Fibroblast of lung (primary cell): Measurements from ENCODE around the gene CSRNP3. TPM values are rescaled to one million over a fixed set of nuclear protein-coding genes. Genes with fewer than 3 reads are reported as not detected.

ENCODE experiments used
- DNase-seq, 2 donors: peaks; one replicate each; pipeline versions ENCODE4 v3.0.0 to v3.0.0-alpha.2; 2010; ENCODE audit warnings: low read depth in 2 of 2
- H2AFZ ChIP-seq: 2 replicates; pipeline ENCODE4 v1.5.1; 2012; ENCODE audit warnings: low read length, control low read depth, inconsistent platforms
- H3K27ac ChIP-seq: 2 replicates; pipeline ENCODE4 v1.5.1; 2011; ENCODE audit warnings: low read length, control low read depth; ENCODE audit not compliant: insufficient read depth
- H3K27me3 ChIP-seq: 2 replicates; pipeline ENCODE4 v1.5.1; 2011; ENCODE audit warnings: mild to moderate bottlenecking, low read length; ENCODE audit not compliant: control insufficient read depth, insufficient read depth
- H3K36me3 ChIP-seq: 2 replicates; pipeline ENCODE4 v1.5.1; 2011; ENCODE audit warnings: low read length; ENCODE audit not compliant: control insufficient read depth, insufficient read depth
- H3K4me1 ChIP-seq: 2 replicates; pipeline ENCODE4 v1.5.1; 2011; ENCODE audit warnings: low read length; ENCODE audit not compliant: control insufficient read depth, insufficient read depth; ENCODE audit errors: extremely low read depth
- H3K4me2 ChIP-seq: 2 replicates; pipeline ENCODE4 v1.5.1; 2011; ENCODE audit warnings: low read length, control low read depth; ENCODE audit not compliant: insufficient read depth; ENCODE audit errors: extremely low read depth
- H3K4me3 ChIP-seq, 4 experiments: fragments of 200-600 bp in 1 of 4; sonication (generic) in 1 of 4; replicated peaks in 1 of 4; 2 replicates each; pipeline ENCODE4 v1.5.1; 2011 to 2016; ENCODE audit warnings: low read length in 4 of 4, low read depth in 3 of 4, mild to moderate bottlenecking in 3 of 4, control low read depth in 2 of 4, inconsistent platforms in 1 of 4, mixed read lengths in 1 of 4; ENCODE audit not compliant: insufficient read depth in 1 of 4; ENCODE audit errors: control extremely low read depth in 1 of 4
- H3K79me2 ChIP-seq: 2 replicates; pipeline ENCODE4 v1.5.1; 2012; ENCODE audit warnings: mild to moderate bottlenecking, low read length, inconsistent platforms; ENCODE audit not compliant: control insufficient read depth, insufficient read depth
- H3K9ac ChIP-seq: 2 replicates; pipeline ENCODE4 v1.5.1; 2011; ENCODE audit warnings: mild to moderate bottlenecking, low read length, control low read depth; ENCODE audit not compliant: insufficient read depth
- H3K9me3 ChIP-seq: 2 replicates; pipeline ENCODE4 v1.5.1; 2012; ENCODE audit warnings: low read depth, low read length; ENCODE audit not compliant: control insufficient read depth, insufficient read depth
- H4K20me1 ChIP-seq: 2 replicates; pipeline ENCODE4 v1.5.1; 2011; ENCODE audit warnings: low read length; ENCODE audit not compliant: control insufficient read depth, insufficient read depth; ENCODE audit errors: extremely low read depth
- EZH2 ChIP-seq: IDR thresholded peaks from 2 replicates; pipeline ENCODE4 v1.5.1; 2012; ENCODE audit warnings: low read length, control low read depth, mild to moderate bottlenecking; ENCODE audit errors: missing control alignments
- polyA plus RNA-seq, 2 donors: library from polyadenylated mRNA; depleted of rRNA in 1 of 2; stranded (reverse) in 1 of 2; unstranded in 1 of 2; fragments of >200 nt; gene quantifications; 2 replicates each; pipeline ENCODE4 v1.2.1, GENCODE V29; 2011 to 2012; ENCODE audit warnings: missing spikeins in 1 of 2
- total RNA-seq: library from RNA; depleted of rRNA; stranded (reverse); fragments of >200 nt; gene quantifications from 2 replicates; pipeline ENCODE4 v1.2.1, GENCODE V29; 2014
- TF ChIP-seq, protein P1 (sequence below), 2 donors: IDR thresholded peaks in 1 of 2; conservative IDR thresholded peaks in 1 of 2; 1 replicate in 1 of 2; 2 replicates in 1 of 2; pipeline ENCODE4 v1.5.1; 2011 to 2012; ENCODE audit warnings: low read length in 2 of 2, control low read depth in 1 of 2, inconsistent platforms in 1 of 2, low read depth in 1 of 2, mild to moderate bottlenecking in 1 of 2

Gene CSRNP3
- total and polyA plus RNA-seq, 2 donors (not counting 1 experiment from before 2014, with no cell fraction given): 0.66 to 1.1 TPM

DNA sequence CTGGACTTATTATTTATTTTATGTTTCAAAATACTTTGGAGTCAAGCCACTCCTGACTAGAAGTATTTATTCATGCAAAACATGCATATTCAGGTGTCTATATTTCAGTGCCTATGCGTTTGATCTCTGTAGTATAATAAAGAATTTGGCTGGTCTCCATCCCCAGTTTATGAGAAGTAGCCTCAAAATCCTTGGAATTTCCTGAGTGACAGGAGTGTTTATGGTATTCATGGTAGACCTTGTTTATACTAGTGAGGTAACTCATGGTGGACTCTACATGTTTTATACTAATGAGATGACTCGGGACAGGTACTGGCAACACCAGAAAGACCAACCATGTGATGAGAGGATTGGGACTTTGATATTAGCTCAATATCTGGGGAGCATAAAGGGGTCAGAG is 43.9 kb upstream of the CSRNP3 start:
- no peak overlapping the region for H3K4me3 ChIP-seq
- no peaks in the 10 kb centered on the region for H3K9me3 ChIP-seq
- H3K36me3 ChIP-seq: no peaks in the 10 kb centered on the region
- no peak overlapping the region for H3K27ac ChIP-seq
- no peaks in the 10 kb centered on the region for H3K4me1 ChIP-seq
- DNase-seq: peak in 1 of 2 donors; percentile 30
- H3K27me3 ChIP-seq: no peaks in the 10 kb centered on the region
- H4K20me1 ChIP-seq: no peaks in the 10 kb centered on the region
- TF ChIP-seq, protein P1, sequence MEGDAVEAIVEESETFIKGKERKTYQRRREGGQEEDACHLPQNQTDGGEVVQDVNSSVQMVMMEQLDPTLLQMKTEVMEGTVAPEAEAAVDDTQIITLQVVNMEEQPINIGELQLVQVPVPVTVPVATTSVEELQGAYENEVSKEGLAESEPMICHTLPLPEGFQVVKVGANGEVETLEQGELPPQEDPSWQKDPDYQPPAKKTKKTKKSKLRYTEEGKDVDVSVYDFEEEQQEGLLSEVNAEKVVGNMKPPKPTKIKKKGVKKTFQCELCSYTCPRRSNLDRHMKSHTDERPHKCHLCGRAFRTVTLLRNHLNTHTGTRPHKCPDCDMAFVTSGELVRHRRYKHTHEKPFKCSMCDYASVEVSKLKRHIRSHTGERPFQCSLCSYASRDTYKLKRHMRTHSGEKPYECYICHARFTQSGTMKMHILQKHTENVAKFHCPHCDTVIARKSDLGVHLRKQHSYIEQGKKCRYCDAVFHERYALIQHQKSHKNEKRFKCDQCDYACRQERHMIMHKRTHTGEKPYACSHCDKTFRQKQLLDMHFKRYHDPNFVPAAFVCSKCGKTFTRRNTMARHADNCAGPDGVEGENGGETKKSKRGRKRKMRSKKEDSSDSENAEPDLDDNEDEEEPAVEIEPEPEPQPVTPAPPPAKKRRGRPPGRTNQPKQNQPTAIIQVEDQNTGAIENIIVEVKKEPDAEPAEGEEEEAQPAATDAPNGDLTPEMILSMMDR (conservative IDR thresholded peaks at IDR 0.05 in 1 of 2, IDR thresholded peaks at IDR 0.05 in 1 of 2; ENCODE audit: low read depth in 1 of 2, low read length in 2 of 2): no peak
- TF ChIP-seq EZH2: no peak
- no peak overlapping the region for H3K9ac ChIP-seq
- no peak overlapping the region for H2AFZ ChIP-seq
- no peak overlapping the region for H3K4me2 ChIP-seq
- H3K79me2 ChIP-seq: no peaks in the 10 kb centered on the region

DNA sequence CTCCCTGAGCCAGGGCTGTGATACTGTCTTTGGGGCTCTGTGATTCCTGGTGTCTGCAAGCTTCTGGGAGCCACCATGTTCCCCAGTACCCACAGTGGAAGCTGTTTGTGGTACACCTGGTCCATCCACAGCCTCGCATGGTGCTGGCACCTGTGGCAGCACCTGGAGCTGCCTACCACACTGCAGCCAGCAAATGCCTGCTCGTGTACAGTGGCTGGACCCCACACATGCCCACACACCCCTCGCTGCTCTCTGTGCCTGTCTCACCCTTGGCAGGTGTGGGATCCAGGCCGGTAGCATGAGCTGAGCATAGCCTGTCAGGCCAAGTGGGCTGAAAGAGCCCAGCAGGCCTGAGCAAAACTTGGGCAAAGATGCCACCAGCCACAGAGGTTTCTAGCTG is 41.8 kb upstream of the CSRNP3 start:
- Histone ChIP-seq H3K27ac (no peak overlapping the region), H3K9me3 (no peaks in the 10 kb centered on the region), H2AFZ (no peak overlapping the region), H3K4me1 (no peaks in the 10 kb centered on the region), H3K4me3 (no peak overlapping the region), H4K20me1 (no peaks in the 10 kb centered on the region), H3K27me3 (no peaks in the 10 kb centered on the region), H3K36me3 (no peaks in the 10 kb centered on the region), H3K79me2 (no peaks in the 10 kb centered on the region), H3K4me2 (no peak overlapping the region), H3K9ac (no peak overlapping the region)
- no peak for TF ChIP-seq EZH2
- TF ChIP-seq, protein P1 (conservative IDR thresholded peaks at IDR 0.05 in 1 of 2, IDR thresholded peaks at IDR 0.05 in 1 of 2; ENCODE audit: low read depth in 1 of 2, low read length in 2 of 2): no peak
- no peak for DNase-seq

GRCh38 chr2:165428926-165429325 is 40.6 kb upstream of the CSRNP3 start:
- no peak overlapping the region for H3K27ac ChIP-seq
- no peaks in the 10 kb centered on the region for H3K27me3 ChIP-seq
- H3K4me1 ChIP-seq: no peaks in the 10 kb centered on the region
- H3K9ac ChIP-seq: no peak overlapping the region
- H3K4me3 ChIP-seq: no peak overlapping the region
- no peak overlapping the region for H2AFZ ChIP-seq
- no peaks in the 10 kb centered on the region for H3K9me3 ChIP-seq
- no peaks in the 10 kb centered on the region for H3K79me2 ChIP-seq
- H3K36me3 ChIP-seq: no peaks in the 10 kb centered on the region
- no peak overlapping the region for H3K4me2 ChIP-seq
- DNase-seq: peak in 1 of 2 donors; percentile 66
- TF ChIP-seq, protein P1 (conservative IDR thresholded peaks at IDR 0.05 in 1 of 2, IDR thresholded peaks at IDR 0.05 in 1 of 2; ENCODE audit: low read depth in 1 of 2, low read length in 2 of 2): no peak
- no peaks in the 10 kb centered on the region for H4K20me1 ChIP-seq
